ENCODE results near the gene RPTOR. TPM values are rescaled to one million over a fixed set of nuclear protein-coding genes. Genes with fewer than 3 reads are reported as not detected.
"Not testable (repeated sequence)": the region's sequence is repeated elsewhere in the genome, so short reads cannot be mapped to it uniquely, and the experiment has no call there.

Gene RPTOR
- total RNA-seq, 1 donor from 2014 or later: 19.0 TPM

GRCh38 chr17:80603396-80603795 is 58.8 kb downstream of the RPTOR start:
- ATAC-seq (ENCODE audit: poor library complexity): no peak
- intact Hi-C loops (cut with DNase I): no loop called here
- DNase-seq: no peak

GRCh38 chr17:80604009-80604669 is 59.5 kb downstream of the RPTOR start:
- DNase-seq: no peak
- no peak for ATAC-seq (ENCODE audit: poor library complexity)
- intact Hi-C loops (cut with DNase I): no loop called here

DNA sequence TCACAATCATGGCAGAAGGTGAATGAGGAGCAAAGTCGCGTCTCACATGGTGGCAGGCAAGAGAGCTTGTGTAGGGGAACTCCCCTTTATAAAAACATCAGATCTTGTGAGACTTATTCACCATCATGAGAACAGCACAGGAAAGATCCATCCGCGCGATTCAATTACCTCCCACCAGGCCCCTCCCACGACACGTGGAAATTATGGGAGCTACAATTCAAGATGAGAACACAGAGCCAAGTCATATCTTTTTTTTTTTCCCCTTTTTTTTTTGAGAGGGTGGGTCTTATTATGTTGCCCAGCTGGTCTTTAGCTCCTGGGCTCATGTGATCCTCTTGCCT is 60.0 kb downstream of the RPTOR start:
- intact Hi-C loops (cut with DNase I): no loop called here
- DNase-seq: no peak
- ATAC-seq (ENCODE audit: poor library complexity): no peak

- ATAC-seq (ENCODE audit: poor library complexity) (no peak), DNase-seq (no peak)
- intact Hi-C loops (cut with DNase I): no loop called here
These were observed 60.9 kb downstream of the RPTOR start for GRCh38 chr17:80605326-80606066.

DNA sequence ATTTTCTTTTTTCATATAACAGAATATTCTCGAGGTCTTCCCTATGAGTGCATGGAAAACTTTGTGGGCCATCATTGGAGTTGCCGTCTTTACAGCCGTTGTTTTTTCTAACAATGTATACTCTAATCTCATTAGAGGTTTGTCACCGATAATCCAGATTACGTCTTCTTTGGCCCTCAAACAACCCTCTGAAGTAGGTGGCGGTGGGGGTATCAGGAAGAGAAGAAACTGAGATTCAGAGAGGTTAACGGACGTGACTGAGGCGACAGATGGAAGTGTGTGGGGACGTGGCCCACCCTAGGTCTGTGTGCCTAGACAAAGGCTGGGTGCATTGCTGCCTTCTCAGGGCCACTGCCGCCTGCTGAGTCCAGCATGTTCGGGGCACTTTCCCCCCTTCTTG is 63.7 kb downstream of the RPTOR start:
- intact Hi-C loops (cut with DNase I): no loop called here
- DNase-seq (no peak), ATAC-seq (ENCODE audit: poor library complexity) (no peak)

- ATAC-seq (ENCODE audit: poor library complexity): peak; percentile 76
- intact Hi-C loops (cut with DNase I): no loop called here
- no peak for DNase-seq
These were observed 65.1 kb downstream of the RPTOR start for GRCh38 chr17:80609757-80610156.

GRCh38 chr17:80611816-80612215 is 67.2 kb downstream of the RPTOR start:
- intact Hi-C loops (cut with DNase I): no loop called here
- no peak for ATAC-seq (ENCODE audit: poor library complexity)
- DNase-seq: no peak

DNA sequence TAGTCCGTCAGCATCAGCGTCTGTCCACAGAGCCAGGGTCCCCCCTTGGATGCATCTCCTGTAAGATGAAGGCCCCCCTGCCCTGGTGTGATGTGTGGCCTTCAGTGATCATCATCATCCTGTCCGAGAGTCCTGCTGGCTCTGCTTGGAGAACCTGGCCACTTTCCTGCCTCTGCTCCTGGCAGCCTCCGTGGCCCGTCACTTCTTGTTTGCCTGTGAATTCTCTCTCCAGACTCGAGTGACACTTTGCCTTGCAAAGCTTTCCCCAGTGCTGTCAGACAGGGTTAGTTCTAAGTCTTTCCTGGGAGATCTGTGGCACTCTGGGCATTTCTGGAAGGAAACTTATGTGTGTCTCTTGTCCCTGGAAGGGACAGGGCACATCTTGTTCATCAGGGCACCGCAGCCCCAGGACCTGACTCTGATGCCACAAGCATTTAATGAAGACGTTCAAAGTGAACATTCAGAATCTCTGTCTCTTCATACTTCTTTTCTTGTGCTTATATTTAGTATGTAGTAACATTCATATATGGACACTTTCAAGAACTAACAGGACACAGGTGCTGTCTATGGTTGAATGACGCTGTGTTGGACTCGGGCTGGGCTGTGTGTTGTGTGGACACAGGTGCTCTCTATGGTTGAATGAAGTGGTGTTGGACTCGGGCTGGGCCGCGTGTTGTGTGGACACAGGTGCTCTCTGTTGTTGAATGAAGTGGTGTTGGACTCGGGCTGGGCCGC is 68.5 kb downstream of the RPTOR start:
- DNase-seq (no peak), ATAC-seq (ENCODE audit: poor library complexity) (no peak)
- intact Hi-C loops (cut with DNase I): no loop called here

DNA sequence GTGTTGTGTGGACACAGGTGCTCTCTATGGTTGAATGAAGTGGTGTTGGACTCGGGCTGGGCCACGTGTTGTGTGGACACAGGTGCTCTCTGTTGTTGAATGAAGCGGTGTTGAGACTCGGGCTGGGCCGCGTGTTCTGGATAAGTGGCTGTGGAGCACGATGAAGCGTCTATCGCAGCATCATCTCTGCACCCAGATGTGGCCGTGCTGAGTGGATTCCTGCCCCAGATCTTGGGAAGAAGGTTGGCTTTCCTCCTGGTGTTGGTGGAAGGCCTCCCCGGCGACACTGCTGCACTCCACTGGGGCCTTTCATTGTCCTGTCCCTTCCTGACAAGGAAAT is 69.1 kb downstream of the RPTOR start:
- ATAC-seq (ENCODE audit: poor library complexity) (no peak), DNase-seq (no peak)
- intact Hi-C loops (cut with DNase I): no loop called here

- ATAC-seq (ENCODE audit: poor library complexity) (no peak), DNase-seq (no peak)
- intact Hi-C loops (cut with DNase I): no loop called here
These were observed 69.9 kb downstream of the RPTOR start for GRCh38 chr17:80614332-80615047.

GRCh38 chr17:80615376-80615775 is 70.7 kb downstream of the RPTOR start:
- intact Hi-C loops (cut with DNase I): no loop called here
- no peak for DNase-seq
- no peak for ATAC-seq (ENCODE audit: poor library complexity)

DNA sequence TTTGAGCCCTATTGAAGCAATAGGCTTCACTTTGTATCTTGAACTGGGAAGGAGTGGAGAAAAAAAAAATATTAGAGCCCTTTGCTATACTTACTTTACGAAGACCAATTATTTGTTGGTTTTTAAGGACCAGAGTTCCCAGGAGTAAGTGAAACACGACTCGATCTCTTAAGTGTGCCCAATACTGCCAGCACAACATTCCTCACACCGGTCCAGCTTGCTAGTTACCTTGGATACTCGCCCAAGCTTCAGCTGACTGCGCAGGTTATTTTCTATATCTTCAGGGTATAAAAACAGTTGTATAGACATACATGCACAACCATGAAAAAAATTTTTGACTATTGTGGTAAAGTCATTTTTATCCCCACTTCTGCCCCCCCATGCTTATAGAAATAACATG is 72.1 kb downstream of the RPTOR start:
- intact Hi-C loops (cut with DNase I): no loop called here
- no peak for DNase-seq
- no peak for ATAC-seq (ENCODE audit: poor library complexity)

DNA sequence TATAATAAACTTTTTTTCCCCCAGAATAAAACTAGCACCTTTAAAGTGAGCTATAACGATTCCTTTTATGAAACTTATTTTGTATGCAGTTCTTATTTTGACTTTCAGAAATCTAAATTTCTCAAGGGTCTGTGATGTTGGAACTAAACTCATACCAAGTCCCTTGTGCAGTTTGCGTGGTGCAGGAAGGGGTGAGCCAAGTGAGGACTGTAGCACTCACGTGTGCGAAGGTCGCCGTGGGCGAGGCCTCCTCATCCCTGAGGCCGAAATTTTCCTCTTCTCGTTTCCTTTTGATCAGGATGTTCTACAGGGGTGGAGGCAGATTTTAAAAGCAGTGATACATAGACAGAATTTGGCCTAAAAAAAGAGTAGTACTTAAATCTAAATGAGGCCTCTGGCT is 73.7 kb downstream of the RPTOR start:
- ATAC-seq (ENCODE audit: poor library complexity): no peak
- no peak for DNase-seq
- intact Hi-C loops (cut with DNase I): no loop called here

DNA sequence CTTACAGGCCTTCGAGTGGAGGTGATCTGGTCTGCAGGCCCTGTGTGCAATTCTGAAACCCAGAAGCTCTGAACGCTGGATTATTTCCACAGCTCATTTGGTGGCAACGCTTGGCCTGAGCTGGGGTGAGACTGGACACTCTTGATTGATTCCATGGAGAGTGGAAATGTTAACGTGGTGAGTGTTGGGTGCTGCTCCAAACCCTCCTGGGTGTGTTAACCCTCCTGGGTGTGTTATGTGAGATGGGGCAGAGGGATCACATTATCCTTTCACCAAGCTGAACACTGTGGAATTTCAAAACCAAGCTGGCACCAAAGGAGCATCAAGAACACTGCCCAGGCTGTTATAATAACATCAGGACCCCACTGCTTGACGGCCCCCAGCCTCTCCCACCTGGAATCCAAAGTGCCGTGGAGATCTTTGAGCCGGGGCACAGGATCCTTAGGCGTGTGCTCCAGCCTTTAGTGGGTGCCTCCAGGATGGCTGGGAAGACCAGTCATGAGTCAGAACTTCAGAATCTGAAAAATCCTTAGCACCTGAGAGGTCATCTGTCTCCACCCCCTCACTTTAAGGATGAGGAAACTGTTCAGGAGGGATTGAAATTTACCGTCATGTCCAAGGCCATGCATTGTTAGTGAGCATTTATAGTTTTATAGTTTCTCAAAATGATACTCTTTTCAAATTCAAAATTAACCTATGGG is 75.0 kb downstream of the RPTOR start:
- intact Hi-C loops (cut with DNase I): no loop called here
- ATAC-seq (ENCODE audit: poor library complexity) (no peak), DNase-seq (no peak)

DNA sequence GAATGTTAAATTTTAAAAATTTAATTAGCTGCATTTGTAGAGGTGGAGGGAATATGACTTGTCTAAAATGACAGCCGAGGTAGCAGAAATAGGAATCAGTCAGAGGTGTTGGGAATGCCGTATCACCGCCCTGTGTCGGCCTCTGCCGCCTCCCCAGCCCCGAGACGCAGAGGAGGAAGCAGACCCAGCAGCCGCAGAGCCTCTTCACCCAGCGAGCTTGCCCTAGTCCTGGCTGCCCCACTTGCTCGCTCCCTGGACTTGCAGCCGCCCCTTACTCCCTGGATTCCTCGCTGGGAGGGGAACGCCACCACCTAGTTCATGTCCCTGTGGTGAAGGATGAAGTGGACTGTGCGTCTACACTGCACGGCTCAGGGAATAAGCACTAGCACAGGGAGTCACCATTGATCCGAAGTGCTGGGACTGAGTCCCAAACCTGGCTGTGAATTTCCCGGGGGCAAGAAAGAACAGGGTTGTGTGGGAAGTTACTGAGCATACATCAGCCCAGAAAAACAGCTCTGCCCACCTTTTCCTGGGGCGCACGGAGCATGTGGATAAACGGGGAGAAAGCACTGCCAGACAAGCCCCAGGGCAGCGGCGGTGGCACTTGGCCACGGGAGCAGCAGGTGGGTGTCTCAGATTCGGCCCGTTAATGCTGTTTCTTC is 76.8 kb downstream of the RPTOR start:
- DNase-seq: no peak
- intact Hi-C loops (cut with DNase I): no loop called here
- ATAC-seq (ENCODE audit: poor library complexity): no peak

- intact Hi-C loops (cut with DNase I): no loop called here
- DNase-seq: no peak
- no peak for ATAC-seq (ENCODE audit: poor library complexity)
These were observed 77.3 kb downstream of the RPTOR start for GRCh38 chr17:80621997-80622357.

DNA sequence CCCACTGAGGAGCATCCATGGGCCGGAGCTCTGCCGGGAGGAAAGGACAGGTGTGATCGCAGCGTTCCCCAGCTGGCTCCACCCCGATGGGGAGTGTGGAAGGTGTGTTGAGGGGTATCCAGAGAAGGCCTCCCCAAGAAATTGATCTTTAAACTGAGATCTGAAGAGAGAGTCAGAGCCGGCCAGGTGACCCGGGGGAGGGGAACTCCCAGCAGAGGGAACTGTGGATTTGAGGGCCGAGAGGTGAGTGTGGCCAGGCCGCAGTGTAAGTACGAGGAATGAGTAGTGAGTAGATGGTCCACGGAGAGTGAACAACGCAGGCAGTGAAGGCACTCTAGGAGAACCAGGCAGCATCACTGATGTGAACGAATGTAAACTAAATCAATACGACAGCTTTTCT is 80.2 kb downstream of the RPTOR start:
- intact Hi-C loops (cut with DNase I): no loop called here
- DNase-seq: no peak
- no peak for ATAC-seq (ENCODE audit: poor library complexity)

DNA sequence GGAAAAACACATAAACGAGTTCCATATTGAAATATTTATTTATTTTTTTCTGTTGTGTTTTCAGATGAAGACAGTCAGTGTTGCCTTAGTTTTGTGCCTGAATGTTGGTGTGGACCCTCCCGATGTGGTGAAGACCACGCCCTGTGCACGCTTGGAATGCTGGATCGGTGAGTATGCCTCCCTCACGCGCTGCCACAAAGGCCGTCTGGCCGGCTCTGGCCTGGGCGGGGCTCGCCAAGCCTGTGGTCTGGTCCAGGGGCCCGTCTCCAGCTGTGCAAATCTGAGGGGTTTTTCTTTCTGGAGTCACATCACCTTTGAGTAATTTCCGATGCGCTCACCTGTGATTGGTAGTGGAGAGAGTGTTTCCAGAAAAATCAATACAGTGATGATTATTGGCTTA is 81.0 kb downstream of the RPTOR start:
- ATAC-seq (ENCODE audit: poor library complexity): no peak
- DNase-seq: no peak
- intact Hi-C loops (cut with DNase I): no loop called here

DNA sequence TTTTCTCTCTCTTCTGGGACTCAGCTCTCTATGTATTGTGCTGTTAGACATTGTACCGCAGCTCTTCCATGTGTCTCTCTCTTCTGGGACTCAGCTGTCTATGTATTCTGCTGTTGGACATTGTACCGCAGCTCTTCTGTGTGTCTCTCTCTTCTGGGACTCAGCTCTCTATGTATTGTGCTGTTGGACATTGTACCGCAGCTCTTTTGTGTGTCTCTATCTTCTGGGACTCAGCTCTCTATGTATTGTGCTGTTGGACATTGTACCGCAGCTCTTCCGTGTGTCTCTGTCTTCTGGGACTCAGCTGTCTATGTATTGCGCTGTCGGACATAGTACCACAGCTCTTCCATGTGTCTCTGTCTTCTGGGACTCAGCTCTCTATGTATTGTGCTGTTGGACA is 84.2 kb downstream of the RPTOR start:
- DNase-seq; intact Hi-C loops (cut with DNase I); ATAC-seq (ENCODE audit: poor library complexity): not testable (repeated sequence)

Data from Right ventricle myocardium superior (tissue), 1 donor.